HuH-7 (cell line): ENCODE results near the gene NPTXR.

Source experiments
- DNase-seq: peaks from one replicate; pipeline ENCODE4 v3.0.0; 2011; ENCODE audit warnings: low spot score

NPTXR gene

GRCh38 chr22:38850941-38851849, 7.4 kb upstream of the NPTXR start:
- no peak for DNase-seq

GRCh38 chr22:38850399-38850798, 6.6 kb upstream of the NPTXR start:
- DNase-seq, result no peak

GRCh38 chr22:38849811-38850210, 6.0 kb upstream of the NPTXR start:
- no peak for DNase-seq

- DNase-seq, result no peak
Observed at GRCh38 chr22:38846412-38846811, 2.6 kb upstream of the NPTXR start.

- DNase-seq, result no peak
Observed at GRCh38 chr22:38845004-38845740, 1.3 kb upstream of the NPTXR start.

GRCh38 chr22:38844315-38845003, 631 bp upstream of the NPTXR start:
- DNase-seq, result no peak

GRCh38 chr22:38843201-38843656, 599 bp downstream of the NPTXR start:
- DNase-seq, result peak; percentile 81

- no peak for DNase-seq
Observed at GRCh38 chr22:38842512-38843200, 1.2 kb downstream of the NPTXR start.

GRCh38 chr22:38841635-38842034, 2.2 kb downstream of the NPTXR start:
- DNase-seq, result no peak

GRCh38 chr22:38841211-38841610, 2.6 kb downstream of the NPTXR start:
- no peak for DNase-seq

GRCh38 chr22:38840129-38840528, 3.7 kb downstream of the NPTXR start:
- no peak for DNase-seq

- DNase-seq, result no peak
Observed at GRCh38 chr22:38839686-38840085, 4.1 kb downstream of the NPTXR start.

GRCh38 chr22:38837414-38837928, 6.4 kb downstream of the NPTXR start:
- DNase-seq, result no peak

- no peak for DNase-seq
Observed at GRCh38 chr22:38835888-38836301, 7.9 kb downstream of the NPTXR start.

- DNase-seq, result no peak
Observed at GRCh38 chr22:38834991-38835390, 8.8 kb downstream of the NPTXR start.

- DNase-seq, result no peak
Observed at GRCh38 chr22:38834215-38834953, 9.4 kb downstream of the NPTXR start.

GRCh38 chr22:38833061-38833460, 10.8 kb downstream of the NPTXR start:
- DNase-seq, result no peak

- DNase-seq, result no peak
Observed at GRCh38 chr22:38832005-38832978, 11.5 kb downstream of the NPTXR start.

- no peak for DNase-seq
Observed at GRCh38 chr22:38831166-38831945, 12.5 kb downstream of the NPTXR start.
